HG03442 (cell line): Measurements from ENCODE around the gene ANKRD63.

ENCODE experiments used
- ATAC-seq: cut with Tn5 transposase; IDR thresholded peaks from one replicate; pipeline ENCODE4 v1.9.1; 2021; ENCODE audit warnings: mild to moderate bottlenecking, moderate library complexity; ENCODE audit not compliant: unreplicated experiment

ANKRD63 gene

GRCh38 chr15:40264321-40265153, 18.3 kb downstream of the ANKRD63 start:
- no peak for ATAC-seq

GRCh38 chr15:40263024-40263754, 19.7 kb downstream of the ANKRD63 start:
- no peak for ATAC-seq

GRCh38 chr15:40259021-40259420, 23.8 kb downstream of the ANKRD63 start:
- ATAC-seq = no peak

GRCh38 chr15:40258544-40258943, 24.3 kb downstream of the ANKRD63 start:
- ATAC-seq = no peak

GRCh38 chr15:40257656-40258450, 25.0 kb downstream of the ANKRD63 start:
- no peak for ATAC-seq

- no peak for ATAC-seq
These were observed 26.1 kb downstream of the ANKRD63 start for GRCh38 chr15:40256638-40257235.

GRCh38 chr15:40255033-40255432, 27.8 kb downstream of the ANKRD63 start:
- no peak for ATAC-seq

GRCh38 chr15:40254452-40254851, 28.4 kb downstream of the ANKRD63 start:
- no peak for ATAC-seq

- no peak for ATAC-seq
These were observed 29.6 kb downstream of the ANKRD63 start for GRCh38 chr15:40253167-40253790.

GRCh38 chr15:40252438-40253166, 30.3 kb downstream of the ANKRD63 start:
- no peak for ATAC-seq

- ATAC-seq = no peak
These were observed 30.8 kb downstream of the ANKRD63 start for GRCh38 chr15:40252141-40252437.

GRCh38 chr15:40251486-40252140, 31.3 kb downstream of the ANKRD63 start:
- ATAC-seq = no peak

- ATAC-seq = no peak
These were observed 31.9 kb downstream of the ANKRD63 start for GRCh38 chr15:40250771-40251483.

- ATAC-seq = no peak
These were observed 32.6 kb downstream of the ANKRD63 start for GRCh38 chr15:40250304-40250656.

GRCh38 chr15:40249477-40250303, 33.2 kb downstream of the ANKRD63 start:
- ATAC-seq = no peak

GRCh38 chr15:40248006-40248783, 34.7 kb downstream of the ANKRD63 start:
- no peak for ATAC-seq

GRCh38 chr15:40247406-40247971, 35.4 kb downstream of the ANKRD63 start:
- ATAC-seq = no peak
